ENCODE measurements around the gene EXTL2.

- TF ChIP-seq POLR2A (IDR thresholded peaks at IDR 0.05; ENCODE audit: low read length) (no peak), EP300 (IDR thresholded peaks at IDR 0.05) (no peak), CTCF (IDR thresholded peaks at IDR 0.05) (no peak), HOXB13 (CRISPR knock-in tag; IDR thresholded peaks at IDR 0.05; ENCODE audit: low read depth) (no peak), MAX (IDR thresholded peaks at IDR 0.05) (no peak), RFX5 (IDR thresholded peaks at IDR 0.05) (no peak), ESRRA (IDR thresholded peaks at IDR 0.05; ENCODE audit: borderline replicate concordance, low read length) (no peak), ZFP36 (IDR thresholded peaks at IDR 0.05; ENCODE audit: borderline replicate concordance, partially characterized antibody) (no peak), SREBF2 (IDR thresholded peaks at IDR 0.05) (no peak), MYC (IDR thresholded peaks at IDR 0.05; ENCODE audit: borderline replicate concordance, low read length) (no peak), USF2 (IDR thresholded peaks at IDR 0.05) (no peak)
Observed at GRCh38 chr1:100893718-100894117, 924 bp downstream of the EXTL2 start.
